HG03571 (cell line): ENCODE results near the gene USF2.
A peak's percentile ranks its signal among the peaks of the same experiment; 100 is the strongest.
"Not testable (repeated sequence)": the region's sequence is repeated elsewhere in the genome, so short reads cannot be mapped to it uniquely, and the experiment has no call there.

Experiments used
- ATAC-seq: cut with Tn5 transposase; IDR thresholded peaks from one replicate; pipeline ENCODE4 v1.9.1; 2021; ENCODE audit not compliant: unreplicated experiment

Gene USF2

GRCh38 chr19:35268536-35269437 is at the start of gene USF2:
TSS of gene USF2 (plus strand) at chr19:35268962. CDS start at chr19:35269102, 140 bp downstream.
- ATAC-seq: peak; percentile 22

GRCh38 chr19:35219008-35219407 is 49.8 kb upstream of the USF2 start:
- no peak for ATAC-seq

GRCh38 chr19:35220315-35220921 is 48.3 kb upstream of the USF2 start:
- ATAC-seq: no peak

GRCh38 chr19:35220973-35221590 is 47.7 kb upstream of the USF2 start:
- not testable (repeated sequence) for ATAC-seq

GRCh38 chr19:35222373-35223015 is 46.3 kb upstream of the USF2 start:
- ATAC-seq: no peak

- no peak for ATAC-seq
These were observed 45.5 kb upstream of the USF2 start for GRCh38 chr19:35223084-35223790.

GRCh38 chr19:35223862-35224505 is 44.8 kb upstream of the USF2 start:
- ATAC-seq: no peak

- ATAC-seq: no peak
These were observed 43.8 kb upstream of the USF2 start for GRCh38 chr19:35224681-35225571.

- ATAC-seq: no peak
These were observed 42.8 kb upstream of the USF2 start for GRCh38 chr19:35225951-35226350.

- ATAC-seq: no peak
These were observed 42.0 kb upstream of the USF2 start for GRCh38 chr19:35226748-35227147.

GRCh38 chr19:35228177-35228930 is 40.4 kb upstream of the USF2 start, which contains the start of gene FAM187B:
TSS of gene FAM187B (minus strand) at chr19:35228739. CDS start at chr19:35228680, 59 bp downstream.
- no peak for ATAC-seq

GRCh38 chr19:35229601-35230000 is 39.2 kb upstream of the USF2 start:
- no peak for ATAC-seq

- no peak for ATAC-seq
These were observed 36.7 kb upstream of the USF2 start for GRCh38 chr19:35231956-35232645.

GRCh38 chr19:35232912-35233311 is 35.9 kb upstream of the USF2 start:
- ATAC-seq: no peak

- ATAC-seq: no peak
These were observed 31.9 kb upstream of the USF2 start for GRCh38 chr19:35236638-35237400.

GRCh38 chr19:35239597-35239996 is 29.2 kb upstream of the USF2 start:
- not testable (repeated sequence) for ATAC-seq

GRCh38 chr19:35240327-35240726 is 28.4 kb upstream of the USF2 start:
- no peak for ATAC-seq
